ENCODE measurements around the gene HAUS5.
A peak's percentile ranks its signal among the peaks of the same experiment; 100 is the strongest.

HAUS5 gene

DNA sequence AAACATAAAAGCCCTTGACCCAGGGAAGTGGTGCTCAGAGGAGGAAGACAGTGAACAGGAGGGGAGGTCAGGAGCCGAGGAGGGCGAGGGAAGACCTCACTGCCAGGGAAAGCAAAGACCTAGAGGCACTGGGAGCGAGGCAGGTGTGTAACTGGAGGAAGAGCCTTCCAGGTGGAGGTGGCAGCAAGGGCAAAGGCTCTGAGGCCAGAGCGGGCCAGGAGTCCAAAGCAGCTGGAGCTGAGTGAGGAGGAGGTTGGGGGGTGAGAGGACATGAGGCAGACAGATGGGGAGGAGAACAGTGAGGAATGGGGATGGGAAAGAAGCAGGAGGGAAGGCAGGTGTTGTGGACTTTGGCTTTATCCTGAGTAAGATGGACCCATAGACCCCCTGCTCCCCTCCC, 57.4 kb downstream of the HAUS5 start:
- no peak for DNase-seq (ENCODE audit: low read depth in 2 of 3, low spot score in 2 of 3)

DNA sequence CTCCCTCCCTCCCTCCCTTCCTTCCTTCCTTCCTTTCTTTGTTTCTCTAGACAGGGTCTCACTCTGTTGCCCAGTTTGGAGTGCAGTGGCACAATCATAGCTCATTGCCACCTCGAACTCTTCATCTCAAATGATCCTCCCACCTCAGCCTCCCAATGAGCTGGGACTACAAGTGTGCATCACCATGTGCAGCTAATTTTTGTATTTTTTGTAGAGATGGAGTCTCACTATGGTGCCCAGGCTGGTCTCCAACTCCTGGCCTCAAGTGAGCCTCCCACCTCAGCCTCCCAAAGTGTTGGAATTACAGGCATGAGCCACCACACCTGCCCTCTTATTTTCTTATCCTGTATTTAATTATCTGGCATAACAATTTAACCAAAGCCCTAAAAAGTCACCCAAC, 58.2 kb downstream of the HAUS5 start:
- no peak for DNase-seq (ENCODE audit: low read depth in 2 of 3, low spot score in 2 of 3)

DNA sequence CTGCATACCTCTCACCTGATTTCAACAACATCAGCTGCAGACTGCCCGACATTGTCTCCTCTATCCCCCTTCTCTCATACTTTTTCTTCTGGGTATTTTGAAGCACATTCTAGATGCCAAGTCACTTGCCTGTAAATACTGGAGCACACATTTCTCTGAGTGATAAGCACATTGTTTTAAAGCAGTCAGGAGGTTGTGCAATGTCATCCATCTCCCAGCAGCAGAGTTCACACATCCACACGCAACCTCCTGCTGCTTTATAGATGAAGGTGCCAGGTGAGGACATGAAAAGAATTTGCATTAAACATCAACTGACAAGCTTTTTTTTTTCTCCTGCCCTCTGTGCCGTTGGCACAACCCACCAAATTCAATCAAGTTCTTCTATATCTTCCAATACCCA, 59.3 kb downstream of the HAUS5 start:
- DNase-seq (ENCODE audit: low read depth in 2 of 3, low spot score in 2 of 3): no peak

DNA sequence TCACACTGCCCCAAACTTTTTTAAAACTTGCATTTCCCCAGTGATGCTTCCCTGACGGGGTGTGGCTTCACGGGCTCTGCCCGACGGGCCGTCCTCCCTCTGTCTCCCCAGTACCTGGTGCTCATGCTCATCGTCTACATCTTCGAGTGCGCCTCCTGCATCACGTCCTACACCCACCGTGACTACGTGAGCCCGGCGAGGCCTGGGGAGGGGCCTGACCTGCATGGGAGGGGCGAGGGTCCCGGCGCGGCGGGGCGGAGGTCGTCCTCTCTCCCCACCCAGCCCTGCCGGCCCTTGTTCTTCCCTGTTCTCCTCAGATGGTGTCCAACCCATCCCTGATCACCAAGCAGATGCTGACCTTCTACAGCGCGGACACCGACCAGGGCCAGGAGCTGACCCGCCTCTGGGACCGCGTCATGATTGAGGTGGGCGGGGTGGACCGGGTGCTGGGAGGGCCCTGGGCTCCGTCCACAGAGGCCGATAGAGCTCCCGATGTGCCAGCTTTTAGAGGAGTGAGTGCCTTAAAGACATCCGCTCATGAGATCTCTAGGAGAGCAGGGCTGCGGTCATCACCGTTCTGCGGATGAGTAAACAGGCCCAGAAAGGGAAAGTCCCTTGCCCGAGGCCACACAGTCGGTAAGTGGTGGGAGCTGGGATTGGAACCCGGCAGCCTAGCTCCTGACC, 60.7 kb downstream of the HAUS5 start:
- DNase-seq (ENCODE audit: low read depth in 2 of 3, low spot score in 2 of 3): peak; percentile 26 to 33 (median 30)
